Forelimb muscle (tissue), 1 donor: ENCODE results near the gene MYO1F. TPM values are rescaled to one million over a fixed set of nuclear protein-coding genes. Genes with fewer than 3 reads are reported as not detected.

Source experiments
- DNase-seq: peaks from one replicate; pipeline ENCODE4 v3.0.0-alpha.2; 2013; ENCODE audit warnings: low read depth
- polyA plus RNA-seq: library from polyadenylated mRNA; unstranded; fragments of 120-200 nt; gene quantifications from one replicate; pipeline ENCODE4 v1.2.1, GENCODE V29; 2013; ENCODE audit not compliant: insufficient read length

The MYO1F gene
- polyA plus RNA-seq, 1 donor = 6.7 TPM

DNA sequence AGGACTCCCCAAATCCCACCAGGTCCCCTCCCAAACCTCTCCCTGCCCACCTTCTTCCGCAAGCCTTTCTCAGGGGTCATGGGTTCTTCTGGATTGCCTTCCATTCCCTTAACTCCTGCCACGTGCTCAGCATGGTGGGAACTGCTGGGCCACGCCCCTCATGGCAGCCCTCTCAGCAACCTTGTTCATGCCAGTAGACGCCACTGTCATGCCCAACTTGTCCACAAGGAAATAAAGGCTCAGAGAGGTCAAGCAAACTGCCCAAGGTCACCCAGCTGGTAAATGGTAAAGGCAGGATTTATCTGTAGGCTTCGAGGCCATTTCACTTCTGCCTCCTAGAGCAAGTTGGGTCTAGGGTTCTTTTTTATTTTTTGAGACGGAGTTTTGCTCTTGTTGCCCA is 85.7 kb downstream of the MYO1F start:
- no peak for DNase-seq

DNA sequence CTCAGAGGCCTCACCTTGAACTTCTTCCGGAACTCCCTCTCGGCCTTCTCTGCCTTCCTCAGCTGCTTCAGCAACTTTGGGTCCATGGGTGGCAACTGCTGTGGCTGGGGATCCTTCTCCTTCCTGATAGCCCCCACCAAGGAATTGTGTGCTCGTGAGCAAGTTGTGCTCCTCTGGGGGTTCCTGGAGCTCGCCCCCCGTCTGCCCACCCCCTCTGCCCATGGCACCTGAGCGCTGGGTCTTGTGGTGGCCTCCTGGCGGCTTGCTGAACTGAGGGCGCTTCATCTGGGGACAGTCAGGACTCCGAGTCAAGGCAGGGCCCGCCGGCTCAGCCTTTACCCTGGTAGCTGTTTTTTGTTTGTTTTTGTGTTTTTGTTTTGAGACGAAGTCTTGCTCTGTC is 86.4 kb downstream of the MYO1F start:
- DNase-seq = no peak

DNA sequence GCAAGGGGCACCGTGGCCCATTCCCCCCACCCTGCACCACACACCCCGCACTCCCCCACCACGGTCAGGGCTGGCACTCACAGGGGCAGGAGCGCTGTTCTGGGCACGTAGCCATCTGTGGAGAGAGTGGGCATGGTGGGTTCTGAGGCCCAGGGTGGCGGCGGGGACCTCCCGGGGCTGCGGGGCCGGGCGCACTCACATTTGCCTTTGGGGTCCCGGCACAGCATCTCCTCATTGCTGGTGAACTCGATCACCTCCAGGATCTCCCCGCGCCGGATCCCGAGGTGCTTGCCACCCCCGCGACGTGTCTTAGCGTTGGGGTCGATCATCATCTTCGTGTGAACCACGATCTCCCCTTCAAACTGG is 86.9 kb downstream of the MYO1F start:
- DNase-seq = no peak

DNA sequence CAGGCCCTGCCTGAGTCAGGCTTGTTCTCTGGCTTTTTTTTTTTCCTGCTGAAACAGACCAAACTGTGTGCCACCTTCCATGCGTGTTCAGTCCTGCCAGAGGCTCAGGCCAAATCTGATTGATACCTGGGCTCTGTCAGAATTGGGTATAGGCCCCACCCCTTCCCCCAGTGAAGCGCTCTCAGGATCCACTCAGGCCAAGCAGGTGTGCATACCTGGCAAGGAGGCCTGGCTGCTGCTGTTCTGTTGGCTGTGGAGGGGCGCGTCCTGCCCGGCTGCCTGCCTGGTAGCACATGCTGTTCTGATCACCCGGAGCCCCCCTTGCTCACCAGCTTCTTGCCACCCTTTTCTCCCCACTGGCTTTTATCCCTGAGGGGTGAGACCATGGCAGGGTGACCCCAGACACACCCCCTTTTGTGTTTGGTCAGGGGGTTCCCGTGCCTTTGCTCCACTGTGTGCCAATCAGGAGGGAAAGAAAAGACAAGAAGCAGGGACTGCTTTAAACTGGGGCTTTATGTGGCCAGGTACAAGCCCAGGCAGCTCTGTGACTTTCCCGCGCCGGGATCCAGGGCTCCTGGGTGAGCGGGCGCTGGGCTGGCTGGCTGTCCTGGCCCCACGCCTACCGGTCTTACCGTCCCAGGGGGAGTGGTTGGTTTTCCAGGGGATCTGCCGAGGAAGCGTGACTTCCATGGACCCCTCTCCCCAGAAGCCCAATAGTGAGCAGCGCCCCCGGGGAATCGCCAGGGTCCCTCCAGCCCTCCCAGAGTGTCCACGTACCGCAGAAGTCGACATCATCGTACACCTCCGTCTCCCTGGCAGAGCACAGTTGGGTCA is 87.5 kb downstream of the MYO1F start:
- DNase-seq = no peak

DNA sequence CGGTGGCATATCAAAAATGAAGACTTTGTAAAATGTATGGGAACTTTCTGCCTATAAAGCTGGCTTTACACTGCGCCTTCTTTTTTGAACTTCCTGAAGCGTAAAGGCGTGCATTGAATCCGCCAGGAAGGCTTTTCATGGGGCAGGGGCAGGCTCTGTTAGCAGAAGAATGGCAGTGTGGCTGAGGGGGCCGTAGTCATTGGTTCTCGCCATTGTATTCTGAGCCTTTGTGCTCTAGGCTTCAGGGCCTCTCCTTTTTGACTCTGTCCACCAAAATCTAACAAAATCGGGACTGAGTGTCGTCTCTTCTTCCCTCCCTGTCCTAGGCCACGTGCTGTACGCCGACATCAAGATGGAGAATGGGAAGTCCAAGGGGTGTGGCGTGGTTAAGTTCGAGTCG is 88.9 kb downstream of the MYO1F start:
- DNase-seq = no peak

DNA sequence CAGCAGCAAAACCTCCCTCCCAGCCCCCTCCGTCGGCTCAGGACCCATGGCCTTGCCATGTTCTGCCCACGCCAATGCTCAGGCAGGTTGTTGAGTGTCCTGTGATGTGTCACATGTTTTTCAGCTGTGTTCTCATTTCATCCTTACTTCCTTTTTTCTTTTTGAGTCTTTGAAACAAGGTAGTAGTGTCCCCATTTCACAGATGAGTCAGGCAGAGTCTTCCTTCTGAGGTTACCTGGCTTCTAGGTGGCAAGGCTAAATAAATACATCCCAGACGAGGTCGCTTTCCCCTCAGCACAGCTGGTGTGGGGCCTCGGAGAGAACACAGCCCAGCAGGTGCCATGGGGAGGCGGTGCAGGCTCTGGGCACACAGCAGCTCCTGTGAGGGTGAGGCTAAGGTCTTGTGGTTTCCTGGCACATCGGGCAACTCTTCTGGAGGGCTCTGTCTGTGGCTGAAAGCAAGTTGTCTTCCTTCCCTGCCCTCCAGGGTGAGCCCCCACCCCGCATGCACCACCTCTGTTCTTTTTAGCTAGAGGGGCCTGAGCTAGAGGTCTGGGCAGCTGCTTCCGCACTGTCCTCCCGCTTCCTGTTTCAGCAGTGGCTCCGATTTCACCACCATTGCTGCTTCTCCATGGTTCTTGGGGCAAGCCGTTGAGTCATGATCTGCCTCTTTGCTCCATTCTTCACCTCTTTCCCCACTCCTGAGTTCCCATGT is 89.9 kb downstream of the MYO1F start:
- DNase-seq = peak; percentile 9

DNA sequence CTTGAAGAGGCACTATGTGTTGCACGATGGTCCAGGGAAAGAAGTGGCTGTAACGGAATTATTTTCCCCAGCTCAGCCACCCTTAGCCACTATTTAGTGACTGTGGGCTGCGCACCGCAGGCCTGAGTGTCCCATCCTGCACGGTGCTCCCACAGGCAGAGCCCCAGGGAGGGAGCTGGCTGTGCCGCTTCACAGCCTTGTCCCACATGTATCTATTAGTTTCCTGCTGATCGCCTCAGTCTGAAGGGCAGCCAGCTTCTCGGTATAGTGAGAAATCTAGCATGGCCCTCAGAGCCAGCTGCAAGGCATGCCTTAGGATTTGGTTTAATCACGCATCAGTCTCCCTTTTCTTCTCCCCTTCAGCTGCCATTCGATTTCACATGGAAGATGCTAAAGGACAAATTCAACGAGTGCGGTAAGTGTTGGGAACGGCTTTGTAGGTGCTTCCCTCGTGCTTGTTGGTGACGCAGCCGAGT is 90.5 kb downstream of the MYO1F start:
- DNase-seq = no peak

DNA sequence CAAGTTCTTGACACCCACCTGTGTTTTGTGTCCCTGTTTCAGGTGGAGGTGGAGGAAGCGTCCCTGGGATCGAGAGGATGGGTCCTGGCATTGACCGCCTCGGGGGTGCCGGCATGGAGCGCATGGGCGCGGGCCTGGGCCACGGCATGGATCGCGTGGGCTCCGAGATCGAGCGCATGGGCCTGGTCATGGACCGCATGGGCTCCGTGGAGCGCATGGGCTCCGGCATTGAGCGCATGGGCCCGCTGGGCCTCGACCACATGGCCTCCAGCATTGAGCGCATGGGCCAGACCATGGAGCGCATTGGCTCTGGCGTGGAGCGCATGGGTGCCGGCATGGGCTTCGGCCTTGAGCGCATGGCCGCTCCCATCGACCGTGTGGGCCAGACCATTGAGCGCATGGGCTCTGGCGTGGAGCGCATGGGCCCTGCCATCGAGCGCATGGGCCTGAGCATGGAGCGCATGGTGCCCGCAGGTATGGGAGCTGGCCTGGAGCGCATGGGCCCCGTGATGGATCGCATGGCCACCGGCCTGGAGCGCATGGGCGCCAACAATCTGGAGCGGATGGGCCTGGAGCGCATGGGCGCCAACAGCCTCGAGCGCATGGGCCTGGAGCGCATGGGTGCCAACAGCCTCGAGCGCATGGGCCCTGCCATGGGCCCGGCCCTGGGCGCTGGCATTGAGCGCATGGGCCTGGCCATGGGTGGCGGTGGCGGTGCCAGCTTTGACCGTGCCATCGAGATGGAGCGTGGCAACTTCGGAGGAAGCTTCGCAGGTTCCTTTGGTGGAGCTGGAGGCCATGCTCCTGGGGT is 91.5 kb downstream of the MYO1F start:
- DNase-seq = no peak

DNA sequence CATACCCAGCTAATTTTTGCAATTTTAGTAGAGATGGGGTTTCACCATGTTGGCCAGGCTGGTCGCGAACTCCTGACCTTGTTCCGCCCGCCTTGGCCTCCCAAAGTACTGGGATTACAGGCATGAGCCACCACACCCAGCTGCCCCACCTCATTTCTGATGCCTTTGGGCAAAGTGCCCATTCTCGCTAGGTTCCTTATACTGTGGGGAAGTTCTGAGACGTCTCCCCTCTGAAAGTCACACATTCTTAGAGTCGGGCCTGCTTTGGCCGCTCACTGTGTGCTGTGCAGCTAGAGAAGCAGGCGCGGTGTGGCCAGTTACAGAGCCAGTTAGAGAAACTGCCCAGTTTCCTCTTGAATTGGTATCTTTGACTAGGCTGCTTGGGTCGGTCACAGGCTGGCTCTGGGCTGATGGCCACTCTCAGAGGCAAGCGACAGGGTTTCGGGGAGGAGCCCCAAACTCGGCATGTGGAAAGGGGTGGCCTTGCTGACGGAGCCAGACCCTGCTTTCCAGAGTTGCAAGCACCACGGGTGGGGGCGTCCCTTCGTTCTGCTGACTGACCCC is 92.8 kb downstream of the MYO1F start:
- no peak for DNase-seq

DNA sequence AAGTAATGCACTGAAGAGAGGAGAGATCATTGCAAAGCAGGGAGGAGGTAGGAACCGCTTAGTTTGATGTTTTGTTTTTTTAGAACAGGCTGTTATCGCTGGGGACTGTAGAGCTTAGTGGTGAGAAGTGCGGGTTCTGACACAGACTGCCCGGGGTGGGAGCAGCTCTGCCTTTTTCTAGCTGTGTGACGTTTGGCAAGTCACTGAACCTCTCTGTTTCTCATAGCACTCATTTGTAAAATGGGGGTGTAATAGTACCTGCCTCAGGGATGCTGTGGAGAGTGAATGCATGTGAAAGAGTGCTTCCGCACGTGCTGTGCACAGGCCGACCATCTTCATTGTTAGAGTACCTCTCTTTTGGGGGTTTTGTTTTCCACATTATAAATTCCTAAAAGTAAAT is 94.1 kb downstream of the MYO1F start:
- DNase-seq = no peak

DNA sequence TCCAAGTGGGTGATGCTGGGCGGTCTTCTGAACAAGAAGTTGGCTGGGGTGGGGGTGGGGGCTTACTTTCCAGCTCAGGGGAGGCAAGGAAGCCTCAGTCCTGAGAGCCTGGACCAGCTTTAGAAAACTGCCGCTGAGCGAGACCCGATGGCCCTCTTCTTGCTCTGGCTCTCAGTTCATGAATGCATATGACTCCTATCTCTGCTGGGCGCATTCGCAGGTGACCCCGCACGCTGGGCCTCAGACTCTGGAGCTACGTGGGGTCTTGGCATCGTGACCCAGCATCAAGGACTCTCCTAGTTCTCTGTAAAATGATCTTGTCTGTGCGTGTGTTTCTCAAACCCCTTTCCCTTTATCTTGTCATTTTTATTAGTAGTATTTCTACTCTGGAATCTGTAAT is 94.5 kb downstream of the MYO1F start:
- DNase-seq = no peak

DNA sequence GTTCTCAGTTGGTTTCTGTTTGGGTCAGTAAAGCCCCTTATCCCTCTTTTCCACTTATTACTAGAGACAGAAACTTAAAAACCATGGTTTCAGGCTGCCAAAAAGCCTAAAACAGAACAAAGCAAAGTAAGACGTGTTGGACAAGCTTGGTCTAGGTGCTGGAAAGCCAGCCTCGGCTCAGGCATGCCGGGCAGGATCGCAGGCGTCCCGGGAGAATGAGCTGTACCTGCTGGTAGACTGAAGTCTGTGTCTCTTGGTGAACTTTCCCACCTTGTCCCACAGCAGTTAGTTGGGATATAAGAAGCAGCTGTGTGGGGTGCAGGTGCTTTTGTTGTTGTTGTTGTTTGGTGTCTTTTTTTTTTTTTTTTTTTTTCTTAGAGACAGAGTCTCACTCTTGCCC is 95.6 kb downstream of the MYO1F start:
- DNase-seq = no peak

DNA sequence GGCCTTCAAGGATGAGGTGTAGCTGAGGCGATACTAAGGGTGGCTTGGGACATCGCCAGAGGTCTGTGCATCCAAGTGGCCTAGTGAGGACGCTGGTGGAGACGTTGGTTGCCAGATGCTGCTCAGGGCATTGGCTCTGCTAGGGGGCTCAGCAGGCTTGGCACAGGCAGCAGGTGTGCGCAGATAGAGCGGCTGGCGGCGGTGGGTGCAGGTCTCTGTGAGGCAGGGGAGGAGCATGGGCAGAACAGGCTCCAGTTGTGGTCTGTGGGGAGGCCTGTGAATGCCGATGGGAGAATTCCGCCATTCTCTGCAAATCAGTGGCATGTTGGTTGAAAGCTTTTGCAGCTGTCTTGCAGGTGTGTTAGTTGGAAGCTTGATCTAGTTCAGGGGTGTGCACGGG is 96.0 kb downstream of the MYO1F start:
- no peak for DNase-seq

DNA sequence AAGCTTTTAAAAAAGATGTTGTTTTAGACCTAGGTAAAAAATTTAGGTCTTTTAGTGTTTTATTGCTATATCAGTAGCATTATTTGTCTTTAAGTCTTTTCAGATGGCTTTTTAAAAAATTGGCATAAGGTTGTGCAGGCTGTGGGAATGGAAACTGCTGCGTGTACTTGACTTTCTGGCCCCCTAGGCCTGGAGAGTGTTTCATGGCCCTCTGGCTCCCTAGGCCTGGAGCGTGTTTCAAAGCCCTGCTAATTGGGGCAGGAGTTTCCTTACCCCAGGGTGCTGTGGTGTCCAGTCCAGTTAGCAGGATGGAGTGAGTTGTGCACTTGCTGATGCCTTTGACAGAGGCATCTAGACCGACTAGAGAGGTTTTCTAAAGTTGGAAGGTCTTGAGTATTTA is 98.6 kb downstream of the MYO1F start:
- DNase-seq = no peak

DNA sequence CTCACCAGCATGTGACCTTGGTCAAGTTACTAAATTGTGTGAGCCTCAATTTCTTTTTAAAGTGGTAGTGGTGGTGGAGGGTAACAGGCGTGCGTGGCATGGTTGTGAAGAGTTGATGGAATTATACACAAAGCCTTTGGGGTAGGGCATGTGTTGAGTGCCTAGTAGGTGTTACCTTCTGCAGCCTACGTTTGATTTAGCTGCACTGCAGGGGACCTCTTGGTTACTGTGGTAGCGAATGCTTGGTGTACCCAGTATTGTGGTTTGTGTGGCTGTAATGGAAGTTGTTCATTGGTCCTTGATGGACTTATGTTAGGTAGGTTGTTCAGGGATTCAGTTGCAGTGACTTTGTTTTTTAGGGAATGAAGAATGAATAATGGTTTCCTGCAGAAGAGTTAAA is 99.4 kb downstream of the MYO1F start:
- DNase-seq = no peak

DNA sequence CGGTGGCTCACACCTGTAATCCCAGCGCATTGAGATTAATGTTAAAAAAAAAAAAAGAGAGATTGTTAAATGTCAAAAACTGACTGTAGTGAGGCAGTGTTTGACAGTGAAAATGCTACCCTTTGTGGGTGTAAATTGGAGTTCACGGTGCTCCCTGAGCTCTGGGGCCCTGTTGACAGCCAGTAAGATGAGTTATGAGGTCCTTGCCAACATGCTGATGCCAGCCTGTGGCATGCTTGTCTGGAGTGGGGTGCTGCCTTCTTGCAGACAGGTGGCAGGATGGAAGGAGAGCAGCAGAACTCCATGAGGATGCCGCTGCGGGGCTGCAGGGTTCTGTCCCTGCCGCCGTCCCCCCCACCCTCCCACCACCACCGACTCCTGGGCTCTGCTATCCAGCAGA is 100.7 kb downstream of the MYO1F start:
- DNase-seq = no peak

DNA sequence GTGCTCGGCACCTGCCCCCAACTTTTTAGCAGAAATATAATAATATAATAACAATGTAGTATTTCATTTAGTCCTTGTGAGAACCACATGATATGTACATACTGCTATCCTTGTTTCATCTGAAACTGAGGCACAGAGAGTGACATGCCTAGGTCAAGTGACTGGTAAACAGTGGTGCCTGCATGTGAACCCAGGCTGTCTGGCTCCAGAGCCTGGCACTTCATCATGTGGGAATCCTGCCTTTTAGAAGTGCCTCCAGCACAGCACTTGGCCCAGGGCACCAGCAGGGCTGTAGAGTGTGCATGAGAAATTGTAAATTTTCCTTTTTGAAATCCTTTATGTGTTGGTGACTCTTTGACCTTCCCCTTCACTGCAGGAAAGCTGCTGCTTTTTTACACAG is 102.2 kb downstream of the MYO1F start:
- no peak for DNase-seq

DNA sequence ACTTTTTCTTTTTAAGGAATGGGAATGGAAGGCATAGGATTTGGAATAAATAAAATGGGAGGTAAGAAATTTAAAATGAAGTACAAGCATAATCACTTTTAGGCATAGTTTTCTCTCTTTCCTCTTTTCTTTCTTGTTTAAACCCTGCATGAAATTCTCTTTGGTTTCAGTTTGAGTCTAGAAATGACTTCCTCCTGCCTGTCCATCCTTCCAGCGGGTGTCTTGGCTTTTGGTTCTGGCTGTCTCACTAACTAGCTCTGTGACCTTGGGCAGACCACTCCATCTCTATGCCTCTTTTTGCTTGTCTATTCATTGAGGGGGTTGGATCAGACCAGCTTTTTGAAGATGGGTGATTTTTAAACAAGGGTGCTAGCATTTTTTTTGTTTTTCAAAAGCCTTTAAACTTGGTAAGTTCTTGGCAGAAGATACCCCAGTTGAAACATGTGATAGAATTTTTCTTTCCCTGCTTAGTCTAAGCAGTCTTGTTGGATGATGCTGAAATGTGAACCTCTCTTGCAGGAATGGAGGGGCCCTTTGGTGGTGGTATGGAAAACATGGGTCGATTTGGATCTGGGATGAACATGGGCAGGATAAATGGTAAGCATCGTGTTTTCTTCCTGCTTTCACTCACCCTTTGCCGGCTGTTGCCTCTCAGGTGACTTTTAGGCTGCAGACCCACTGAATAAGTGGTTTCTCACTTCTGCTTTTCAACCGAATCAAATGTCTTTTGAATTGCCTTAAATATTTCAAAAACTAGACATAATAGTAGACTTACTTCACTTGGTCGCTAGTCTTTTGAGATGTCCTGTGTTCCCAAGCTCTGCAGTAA is 103.4 kb downstream of the MYO1F start:
- no peak for DNase-seq
